SKM-1 (cell line): ENCODE results near the gene CD200.
"Not testable (repeated sequence)": the region's sequence is repeated elsewhere in the genome, so short reads cannot be mapped to it uniquely, and the experiment has no call there.

ENCODE experiments used
- DNase-seq: peaks from one replicate; lab custom pipeline; 2025; ENCODE audit not compliant: unreplicated experiment; lab: John Stamatoyannopoulos, UW

Gene CD200

DNA sequence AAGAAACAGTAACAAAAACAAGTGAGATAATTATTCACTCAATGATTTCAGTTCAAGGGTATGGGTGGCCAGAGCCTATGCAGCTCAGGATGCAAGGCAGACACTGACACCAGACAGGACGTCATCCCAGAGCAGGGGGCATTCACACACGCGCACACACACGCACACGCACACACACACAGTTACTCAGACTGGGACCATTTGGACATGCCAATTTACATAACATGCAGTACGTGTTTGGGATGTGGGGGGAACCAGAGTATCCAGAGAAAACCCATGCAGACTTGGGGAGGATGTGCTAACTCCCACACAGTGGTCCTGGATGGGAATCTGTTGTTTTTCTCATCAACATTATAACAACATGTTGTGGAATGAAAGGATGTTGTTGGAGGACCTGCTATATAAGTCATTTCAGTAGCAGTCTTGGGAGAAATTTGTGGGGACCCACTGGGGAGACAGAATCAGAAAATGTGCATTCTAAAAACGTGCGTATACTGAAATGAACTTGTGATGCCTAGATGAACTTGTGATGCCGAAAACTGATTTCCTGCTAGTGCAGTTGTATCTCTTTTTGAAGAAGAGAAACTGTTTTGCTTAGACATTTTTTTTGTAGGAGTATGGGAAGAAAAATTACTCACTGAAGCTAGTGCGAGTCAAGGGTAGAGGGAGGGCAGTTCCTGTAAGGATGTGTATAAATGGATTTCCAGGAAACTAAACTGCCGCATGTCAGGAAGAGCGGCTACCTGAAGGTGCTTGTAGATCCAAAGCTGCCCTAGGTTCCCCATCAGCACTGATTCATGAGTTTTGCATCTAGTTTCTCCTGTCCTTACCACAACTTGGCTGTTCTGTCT, 25.2 kb downstream of the CD200 start:
- DNase-seq: no peak

DNA sequence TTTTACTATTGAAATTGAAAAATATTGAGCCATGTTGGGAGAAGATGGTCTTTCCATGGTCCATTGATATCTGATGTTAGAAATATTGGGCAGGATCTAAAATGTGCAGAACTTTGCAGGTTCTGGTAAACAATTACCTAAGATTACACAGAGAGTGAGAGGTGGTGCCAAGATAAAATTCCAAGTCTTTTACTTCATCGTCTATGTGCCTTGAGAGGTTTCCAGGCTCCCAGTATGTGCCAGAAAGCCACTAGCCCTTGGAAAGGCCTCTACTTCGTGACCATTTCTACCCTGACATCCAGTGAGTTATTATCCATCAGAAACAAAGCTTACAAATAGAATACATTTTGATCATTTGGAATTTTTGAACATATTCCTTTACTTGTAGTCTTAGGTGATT, 27.6 kb downstream of the CD200 start:
- DNase-seq: no peak

DNA sequence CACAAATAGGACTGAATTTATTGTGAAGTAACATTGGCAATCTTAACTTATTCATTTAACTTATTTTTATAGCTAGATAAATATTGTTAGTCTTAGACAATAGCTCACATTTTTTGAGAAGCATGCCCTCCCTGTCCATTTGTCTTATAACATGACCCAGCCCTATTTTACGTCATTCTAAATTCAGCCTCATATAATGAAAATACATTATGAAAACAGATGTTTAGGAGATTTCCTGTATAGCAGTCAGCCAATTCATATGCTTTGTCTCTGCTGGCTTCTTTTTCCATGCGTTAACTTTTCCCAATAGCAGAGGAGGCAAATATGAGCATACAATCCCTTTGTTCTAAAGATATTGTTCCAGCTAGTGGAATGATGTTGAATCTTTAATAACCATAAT, 29.3 kb downstream of the CD200 start:
- DNase-seq: no peak

DNA sequence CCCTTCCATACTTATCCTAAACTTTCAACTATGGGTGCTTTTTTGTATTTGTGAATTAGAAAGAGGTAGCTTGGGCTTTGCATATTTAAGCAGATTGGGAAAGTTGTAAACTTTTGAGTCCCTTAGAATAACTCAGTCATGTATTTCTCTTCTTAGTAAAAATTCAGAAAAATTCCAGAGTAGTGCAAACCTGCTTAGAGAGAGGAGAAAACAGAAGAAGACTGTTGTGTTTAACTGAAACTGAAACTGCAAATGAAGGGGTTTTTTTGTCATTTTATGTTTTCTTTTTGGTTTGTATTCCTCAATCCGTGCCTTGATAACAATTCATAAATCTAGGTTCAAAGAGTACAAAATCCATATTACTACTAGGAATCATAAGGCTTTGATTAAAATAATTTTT, 31.3 kb downstream of the CD200 start:
- DNase-seq: no peak

DNA sequence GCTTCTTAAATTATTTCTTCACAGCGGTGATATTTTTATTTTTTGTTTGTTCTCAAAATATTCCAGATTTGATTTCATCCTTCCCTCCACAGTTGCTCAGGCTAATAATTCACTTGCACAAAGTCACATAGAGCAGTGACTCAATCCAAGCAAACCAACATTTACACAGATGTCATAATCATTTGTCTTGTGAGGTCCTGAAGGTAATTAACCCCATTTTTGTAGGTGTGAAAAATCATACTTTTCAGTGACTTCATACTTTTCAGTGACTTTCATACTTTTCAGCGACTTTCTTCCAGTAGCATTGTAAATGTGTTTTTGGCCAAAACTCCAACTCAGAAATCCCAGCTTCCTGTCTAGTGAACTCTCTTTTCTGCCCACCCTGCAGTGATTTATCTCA, 32.1 kb downstream of the CD200 start:
- DNase-seq: no peak

DNA sequence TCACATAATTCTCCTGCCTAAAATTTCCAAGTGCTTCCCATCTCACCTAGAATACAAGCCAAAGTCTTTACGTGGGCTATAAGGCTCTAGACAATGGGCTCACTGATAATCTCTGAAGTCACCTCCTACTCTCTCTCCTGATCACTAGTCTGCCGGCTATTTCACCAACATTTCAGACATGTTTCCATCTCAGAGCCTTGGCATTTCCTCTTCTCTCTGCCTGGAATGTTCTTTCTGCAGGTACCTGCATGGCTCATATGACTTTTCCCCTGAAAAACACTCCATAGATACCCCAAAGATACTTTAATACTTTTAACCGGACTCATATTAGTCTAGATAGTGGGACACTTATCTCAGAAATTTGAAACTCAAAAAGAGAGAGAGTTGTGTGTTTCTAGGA, 32.7 kb downstream of the CD200 start:
- no peak for DNase-seq

DNA sequence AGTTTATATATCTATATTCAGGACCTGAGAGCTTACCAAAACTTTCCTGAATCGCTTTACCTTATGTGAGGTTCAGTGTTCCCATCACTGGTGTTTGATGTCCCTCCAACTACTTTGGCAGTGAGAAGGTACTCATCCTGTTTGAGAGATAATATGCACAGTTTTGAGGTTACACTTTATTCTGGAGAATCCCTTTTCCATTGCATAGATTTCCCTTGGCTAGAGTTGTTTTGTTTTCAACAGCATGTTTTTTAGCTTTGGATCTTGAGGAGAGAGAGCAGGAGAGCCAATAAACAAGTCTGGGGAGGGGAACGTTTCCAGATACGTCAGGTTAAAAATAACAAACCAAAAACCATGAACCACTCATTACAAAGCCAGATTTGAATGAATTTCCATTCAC, 33.6 kb downstream of the CD200 start:
- no peak for DNase-seq

DNA sequence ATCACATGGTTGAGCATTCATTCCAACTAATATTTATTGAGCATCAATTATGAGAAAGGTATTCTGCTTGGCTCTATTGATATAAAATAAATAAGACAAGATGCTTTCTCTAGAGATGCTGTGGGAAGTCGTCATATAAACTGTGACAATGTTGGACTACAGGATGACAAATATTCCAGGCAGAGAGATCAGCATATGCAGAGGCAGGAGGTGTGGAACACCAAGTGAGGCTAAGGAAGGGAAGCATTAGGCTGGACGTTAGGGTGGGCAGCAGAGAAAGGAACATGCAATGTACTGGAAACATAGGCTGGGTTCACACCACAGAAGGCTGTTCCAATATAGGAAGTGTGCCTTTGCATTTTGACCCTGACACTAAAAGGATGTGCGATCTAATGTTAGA, 38.6 kb downstream of the CD200 start:
- DNase-seq: no peak

DNA sequence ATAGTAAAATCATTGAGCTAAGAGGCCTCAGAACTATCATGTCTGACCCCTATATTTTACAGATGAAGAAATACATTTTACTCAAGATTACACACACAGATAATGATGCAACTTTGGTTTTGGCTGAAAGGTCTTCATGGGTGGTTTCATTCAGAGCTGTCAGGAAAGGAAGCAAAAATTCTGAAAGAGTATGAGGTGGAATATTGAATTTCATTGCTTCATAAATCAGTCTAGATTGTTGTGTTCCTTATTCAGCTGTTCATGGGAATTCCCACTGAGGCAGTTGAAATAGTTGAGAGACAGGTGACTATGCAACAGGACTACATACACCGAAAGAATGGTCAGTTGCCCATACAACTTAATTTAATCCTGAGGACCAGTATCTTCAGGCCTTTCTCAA, 39.4 kb downstream of the CD200 start:
- DNase-seq: peak; percentile 15

DNA sequence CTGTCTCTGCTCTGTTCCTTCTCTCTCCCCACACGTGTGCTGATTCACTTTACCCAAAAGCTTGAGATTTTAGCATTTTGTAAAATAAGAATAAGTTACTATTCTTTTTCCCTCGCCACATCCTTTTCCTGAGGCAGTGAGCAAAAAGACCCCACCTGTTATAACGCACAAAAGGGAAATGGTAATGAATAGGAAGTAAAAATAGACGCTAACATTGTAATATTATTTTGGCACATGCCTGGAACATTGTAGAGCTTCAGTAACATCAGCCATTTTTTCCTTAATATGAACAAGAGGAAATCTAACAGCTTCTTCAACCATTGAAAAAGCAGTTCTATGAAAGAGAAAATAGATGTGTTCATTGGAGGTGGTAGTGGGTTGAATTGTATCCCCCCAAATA, 40.5 kb downstream of the CD200 start:
- DNase-seq: no peak

DNA sequence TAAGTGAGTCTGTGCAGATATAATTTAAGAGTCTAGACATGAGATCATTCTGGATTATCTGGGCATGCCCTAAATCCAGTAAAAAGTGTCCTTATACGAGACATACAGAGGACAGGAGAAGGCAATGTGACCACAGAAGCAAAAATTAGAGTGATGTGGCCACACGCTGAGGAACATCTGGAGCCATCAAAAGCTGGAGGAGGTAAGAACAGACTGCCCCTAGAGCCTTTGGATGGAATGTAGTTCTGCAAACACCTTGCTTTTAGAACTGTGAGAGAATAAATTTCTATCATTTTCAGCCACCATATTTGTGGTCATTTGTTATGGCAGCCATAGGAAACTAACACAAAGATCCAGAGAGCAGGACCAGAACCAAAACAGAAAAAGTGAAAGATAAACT, 41.0 kb downstream of the CD200 start:
- DNase-seq: no peak

DNA sequence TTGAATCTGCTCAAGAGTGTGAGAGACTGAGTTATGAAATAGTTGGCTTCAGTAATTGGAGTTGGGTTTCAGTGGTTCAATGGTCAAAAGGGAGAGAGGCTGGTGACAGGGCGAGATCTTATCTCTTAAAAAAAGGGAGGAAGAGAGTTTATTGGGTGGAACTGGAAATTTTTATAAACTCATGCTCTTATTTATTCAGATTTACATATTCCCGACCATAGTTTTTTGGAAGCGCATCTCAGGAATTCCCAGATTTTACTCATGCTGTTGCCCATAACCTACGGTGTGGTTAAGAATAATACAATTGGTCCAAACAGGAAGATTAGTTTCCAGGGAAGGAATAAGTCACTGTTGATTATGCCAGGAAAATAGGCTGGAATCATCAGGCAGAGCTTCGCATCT, 41.4 kb downstream of the CD200 start:
- DNase-seq: peak; percentile 22

DNA sequence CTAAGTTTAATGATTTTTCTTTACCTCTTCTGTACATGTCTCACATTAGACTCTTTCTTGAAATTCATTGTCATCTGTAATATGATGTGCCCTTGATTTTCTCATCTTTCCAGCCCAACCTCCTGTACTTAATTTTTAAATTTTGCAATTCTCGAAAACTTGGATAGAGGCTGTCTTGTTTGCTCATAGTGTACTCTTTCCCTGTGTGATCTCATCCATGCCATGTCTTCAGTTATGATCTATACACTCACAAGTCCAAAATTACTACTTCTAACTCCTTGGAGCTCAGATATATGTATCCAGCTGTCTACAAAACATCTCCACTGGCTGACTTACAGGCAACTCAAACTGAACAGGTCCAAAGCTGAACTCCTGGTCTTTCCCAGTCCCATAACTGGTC, 42.2 kb downstream of the CD200 start:
- DNase-seq: no peak

DNA sequence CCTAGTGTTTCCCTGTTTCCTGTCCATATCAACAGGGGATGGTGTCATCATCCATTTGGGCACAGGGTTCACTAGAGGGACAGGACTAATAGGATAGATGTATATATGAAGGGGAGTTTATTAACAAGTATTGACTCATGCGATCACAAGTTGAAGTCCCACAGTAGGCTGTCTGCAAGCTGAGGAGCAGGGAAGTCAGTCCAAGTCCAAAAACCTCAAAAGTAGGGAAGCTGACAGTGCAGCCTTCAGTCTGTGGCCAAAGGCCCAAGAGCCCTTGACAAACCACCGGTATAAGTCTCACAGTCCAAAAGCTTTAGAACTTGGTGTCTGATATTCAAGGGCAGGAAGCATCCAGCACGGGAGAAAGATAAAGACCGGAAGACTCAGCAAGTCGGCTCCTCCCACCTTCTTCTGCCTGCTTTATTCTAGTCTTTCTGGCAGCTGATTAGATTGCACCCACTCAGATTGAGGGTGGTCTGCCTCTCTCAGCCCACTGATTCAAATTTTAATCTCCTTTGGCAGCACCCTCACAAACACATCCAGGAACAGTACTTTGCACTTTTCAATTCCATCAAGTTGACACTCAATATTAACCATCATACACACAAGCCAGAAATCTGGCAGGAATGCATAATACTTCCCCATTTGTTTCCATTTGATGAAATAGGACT, 43.4 kb downstream of the CD200 start:
- DNase-seq: no peak

DNA sequence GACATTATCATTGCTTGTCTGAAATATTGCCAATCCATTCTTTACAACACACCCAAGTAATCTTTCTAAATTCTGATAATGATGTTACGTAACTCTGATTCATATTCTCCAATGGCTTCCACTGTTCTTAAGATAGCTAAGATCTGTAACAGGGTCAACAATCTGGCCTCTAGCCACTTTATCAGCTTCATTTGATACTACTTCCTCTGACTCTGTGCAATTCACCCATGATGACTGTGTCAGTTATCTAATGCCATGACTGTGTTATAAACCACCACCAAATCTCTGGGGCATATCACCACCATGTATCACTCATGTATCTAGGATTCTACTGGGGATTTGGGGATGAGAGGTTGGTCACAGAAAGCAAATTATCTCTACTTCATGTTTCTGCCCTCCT, 44.0 kb downstream of the CD200 start:
- peak; percentile 35 for DNase-seq

DNA sequence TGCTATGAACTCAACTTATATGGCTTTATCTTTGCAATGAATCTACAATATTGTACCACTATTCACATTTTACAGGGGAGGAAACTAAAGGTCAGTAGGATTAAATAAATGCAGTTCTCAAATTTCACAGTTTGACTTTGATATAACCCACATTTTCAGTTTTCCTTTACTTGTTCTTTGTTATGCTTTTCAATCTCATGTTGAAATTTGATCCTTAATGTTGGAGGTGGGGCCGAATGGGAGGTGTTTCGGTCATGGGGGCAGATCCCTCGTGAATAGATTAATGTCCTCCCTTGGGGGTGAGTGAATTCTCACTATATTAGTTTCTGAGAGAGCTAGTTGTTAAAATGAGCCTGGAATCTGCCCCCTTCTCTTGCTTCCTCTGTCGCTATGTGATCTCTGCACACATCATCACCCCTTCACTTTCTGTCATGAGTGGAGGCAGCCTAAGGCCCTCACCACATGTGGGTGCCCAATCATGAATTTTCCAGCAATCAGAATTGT, 44.7 kb downstream of the CD200 start:
- DNase-seq: no peak

DNA sequence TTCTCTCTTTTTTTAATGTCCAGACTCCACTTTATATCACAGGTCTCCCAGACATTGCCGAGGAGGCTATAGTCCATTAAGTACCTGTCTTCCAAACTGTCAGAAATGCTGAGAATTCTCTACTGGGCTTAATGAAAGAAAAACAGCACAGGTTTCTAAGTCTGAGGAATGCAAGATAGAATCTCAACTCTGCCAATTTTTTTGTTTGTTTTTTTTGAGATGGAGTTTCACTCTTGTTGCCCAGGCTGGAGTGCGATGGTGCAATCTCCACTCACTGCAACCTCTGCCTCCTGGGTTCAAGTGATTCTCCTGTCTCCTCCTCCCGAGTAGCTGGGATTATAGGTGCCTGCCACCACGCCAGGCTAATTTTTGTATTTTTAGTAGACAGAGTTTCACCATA, 45.4 kb downstream of the CD200 start:
- not testable (repeated sequence) for DNase-seq

DNA sequence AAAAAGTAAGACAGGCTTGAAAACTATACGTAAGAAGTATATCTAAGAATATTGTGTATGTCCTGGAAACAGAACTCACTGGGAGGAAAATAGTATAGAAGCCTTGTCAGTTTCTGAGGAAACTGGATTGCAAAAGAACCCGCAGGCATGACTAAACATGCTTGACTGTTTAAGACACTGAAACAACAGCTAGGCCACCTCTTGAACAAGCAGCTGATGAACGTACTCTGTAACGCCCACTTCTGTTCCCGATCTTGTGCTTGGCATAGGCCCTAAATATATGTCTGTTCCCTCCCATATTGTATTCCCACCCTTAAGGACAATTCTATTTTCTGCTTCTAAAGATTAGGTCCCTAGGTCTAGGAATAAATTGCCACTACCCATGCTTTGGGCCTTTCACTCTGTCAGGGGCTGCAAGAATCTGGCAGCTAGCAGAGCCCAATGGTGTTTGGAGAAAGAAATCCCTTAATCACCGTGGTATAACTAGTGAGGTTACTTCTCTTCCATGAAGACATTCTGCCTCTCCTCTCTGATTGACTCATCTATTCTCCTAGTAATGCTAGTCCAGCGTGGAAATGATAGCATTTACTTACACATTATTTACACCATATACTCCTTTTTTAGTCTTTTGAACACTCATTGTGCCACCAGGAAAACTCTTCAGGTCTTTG, 46.2 kb downstream of the CD200 start:
- peak; percentile 91 for DNase-seq

DNA sequence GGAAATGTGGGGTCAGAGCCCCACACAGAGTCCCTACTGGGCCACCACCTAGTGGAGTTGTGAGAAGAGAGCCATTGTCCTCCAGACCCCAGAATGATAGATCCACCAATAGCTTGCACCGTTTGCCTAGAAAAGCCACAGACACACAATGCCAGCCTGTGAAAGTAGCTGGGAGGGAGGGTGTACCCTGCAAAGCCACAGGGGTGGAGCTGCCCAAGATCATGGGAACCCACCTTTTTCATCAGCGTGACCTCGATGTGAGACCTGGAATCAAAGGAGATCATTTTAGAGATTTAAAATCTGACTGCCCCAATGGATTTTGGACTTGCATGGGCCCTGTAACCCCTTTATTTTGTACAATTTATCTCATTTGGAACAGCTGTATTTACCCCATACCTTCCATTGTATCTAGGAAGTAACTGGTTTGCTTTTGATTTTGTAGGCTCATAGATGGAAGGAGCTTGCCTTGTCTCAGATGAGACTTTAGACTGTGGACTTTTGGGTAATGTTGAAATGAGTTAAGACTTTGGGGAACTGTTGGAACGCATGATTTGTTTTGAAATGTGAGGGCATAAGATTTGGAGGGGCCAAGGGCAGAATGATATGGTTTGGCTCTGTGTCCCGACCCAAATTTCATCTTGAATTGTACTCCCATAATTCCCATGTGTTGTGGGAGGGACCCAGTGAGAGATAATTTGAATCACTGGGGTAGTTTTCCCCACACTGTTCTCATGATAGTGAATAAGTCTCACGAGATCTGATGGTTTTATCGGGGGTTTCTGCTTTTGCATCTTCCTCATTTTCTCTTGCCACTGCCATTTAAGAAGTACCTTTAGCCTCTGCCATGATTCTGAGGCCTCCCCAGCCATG, 49.0 kb downstream of the CD200 start:
- no peak for DNase-seq

DNA sequence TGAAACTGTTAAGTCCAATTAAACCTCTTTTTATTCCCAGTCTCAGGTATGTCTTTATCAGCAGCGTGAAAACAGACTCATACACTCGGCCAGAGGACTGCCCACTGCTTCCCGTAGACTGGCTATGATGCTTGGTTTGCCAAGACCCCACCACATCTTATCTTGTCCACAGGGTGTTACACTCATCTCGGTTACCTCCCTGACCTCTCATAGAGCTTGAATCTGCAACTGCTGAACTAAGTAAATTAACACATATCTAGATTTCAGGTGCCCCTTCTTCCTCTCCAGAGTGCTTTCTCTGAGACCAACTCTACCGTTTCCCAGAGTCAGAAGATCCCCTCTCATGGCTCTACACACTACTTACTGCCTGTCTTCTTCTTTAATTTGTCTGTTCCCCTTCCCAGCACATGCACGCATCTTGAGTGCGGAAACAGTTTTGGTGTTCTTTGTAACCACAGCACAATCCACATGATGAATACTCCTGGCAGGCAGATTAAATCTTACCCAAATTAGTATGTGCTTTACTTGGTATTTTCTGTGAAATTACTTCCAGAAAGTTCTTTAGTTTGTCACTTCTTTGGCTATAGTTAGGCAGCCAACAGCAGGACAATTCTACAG, 49.7 kb downstream of the CD200 start:
- no peak for DNase-seq

DNA sequence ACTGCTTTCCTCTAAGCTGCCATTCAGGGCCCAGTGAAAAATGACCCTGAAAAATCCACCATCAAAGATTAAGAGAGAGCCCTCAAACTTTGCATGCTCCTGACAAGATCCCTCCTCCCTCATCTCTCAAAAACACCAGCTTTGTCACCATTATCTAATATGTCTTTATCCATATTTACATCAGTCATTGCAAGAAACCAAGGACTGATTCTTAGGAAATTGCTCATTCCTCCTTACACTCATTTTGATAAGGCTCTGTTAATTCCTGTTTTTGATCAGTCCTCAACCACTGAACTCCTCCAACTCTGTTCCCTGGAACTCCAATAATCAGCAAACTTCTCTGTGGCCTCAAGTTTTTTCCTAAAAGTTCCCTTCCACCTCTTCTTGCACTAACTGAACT, 51.8 kb downstream of the CD200 start:
- no peak for DNase-seq
